SU-DHL-6 (cell line): ENCODE data around the gene OR2H2.

Experiments used
- CTCF ChIP-seq: fragments of 200-600 bp; sonication (generic); IDR thresholded peaks from one replicate; pipeline ENCODE4 v1.5.1; 2017; ENCODE audit warnings: antibody characterized with exemption, mild to moderate bottlenecking, low read length, moderate library complexity; ENCODE audit not compliant: insufficient read depth, poor library complexity, severe bottlenecking
- EZH2phosphoT487 ChIP-seq: fragments of 200-600 bp; sonication (generic), shearing (Covaris generic); conservative IDR thresholded peaks from 2 replicates; pipeline ENCODE4 v1.6.1; 2018; ENCODE audit warnings: mild to moderate bottlenecking, antibody characterized with exemption, low read length, moderate library complexity, mixed read lengths

- TF ChIP-seq CTCF (no peak), EZH2phosphoT487 (no peak)
Measured at GRCh38 chr6:29633534-29633905, 48.6 kb downstream of the OR2H2 start.
